Nephron (organoid): ENCODE measurements around the gene SHBG.

ENCODE experiments used
- H3K27ac Mint-ChIP-seq, 3 experiments: 2 replicates each; pipeline ENCODE4 v1.8.0; 2020; ENCODE audit warnings: mixed read lengths in 3 of 3, mild to moderate bottlenecking in 2 of 3, moderate library complexity in 1 of 3
- H3K27me3 Mint-ChIP-seq: 2 replicates; pipeline ENCODE4 v1.8.0; 2021; ENCODE audit warnings: low read depth, mild to moderate bottlenecking, moderate library complexity, mixed read lengths
- H3K36me3 Mint-ChIP-seq: 2 replicates; pipeline ENCODE4 v1.8.0; 2020; ENCODE audit warnings: low read depth, mixed read lengths
- H3K4me1 Mint-ChIP-seq: 2 replicates; pipeline ENCODE4 v1.8.0; 2020; ENCODE audit warnings: mixed read lengths
- H3K4me3 Mint-ChIP-seq, 3 experiments: 2 replicates each; pipeline ENCODE4 v1.8.0; 2020; ENCODE audit warnings: mild to moderate bottlenecking in 3 of 3, mixed read lengths in 3 of 3, moderate library complexity in 2 of 3
- H3K9me3 Mint-ChIP-seq: 2 replicates; pipeline ENCODE4 v1.8.0; 2020; ENCODE audit warnings: mixed read lengths
- CTCF ChIP-seq, 3 experiments: fragments of 200-600 bp; sonication (generic); IDR thresholded peaks; one replicate each; pipeline ENCODE4 v1.5.0; 2021; ENCODE audit warnings: antibody characterized with exemption in 3 of 3; ENCODE audit not compliant: unreplicated experiment in 3 of 3

The SHBG gene

GRCh38 chr17:7610641-7611040, 19.3 kb upstream of the SHBG start:
- Mint-ChIP-seq H3K4me1 (peaks cover 43% of the 10 kb centered on the region), H3K36me3 (peaks cover 32% of the 10 kb centered on the region), H3K9me3 (no peaks in the 10 kb centered on the region), H3K4me3 (peak overlapping the region; percentile 13 to 57 (median 50)), H3K27ac (peak overlapping the region in 1 of 3 experiments; percentile 17), H3K27me3 (no peaks in the 10 kb centered on the region)
- no peak for TF ChIP-seq CTCF (IDR thresholded peaks at IDR 0.05; ENCODE audit: unreplicated experiment in 3 of 3)

GRCh38 chr17:7611635-7612293, 18.2 kb upstream of the SHBG start:
- H3K9me3 Mint-ChIP-seq: no peaks in the 10 kb centered on the region
- H3K27me3 Mint-ChIP-seq: no peaks in the 10 kb centered on the region
- peaks cover 38% of the 10 kb centered on the region for H3K4me1 Mint-ChIP-seq
- peak overlapping the region; percentile 85 to 94 (median 88) for H3K27ac Mint-ChIP-seq
- TF ChIP-seq CTCF (IDR thresholded peaks at IDR 0.05; ENCODE audit: unreplicated experiment in 3 of 3): no peak
- H3K36me3 Mint-ChIP-seq: peaks cover 24% of the 10 kb centered on the region
- H3K4me3 Mint-ChIP-seq: peak overlapping the region; percentile 91 to 94 (median 94)

GRCh38 chr17:7612294-7612640, 17.7 kb upstream of the SHBG start:
- H3K36me3 Mint-ChIP-seq: peaks cover 24% of the 10 kb centered on the region

GRCh38 chr17:7613769-7614424, 16.0 kb upstream of the SHBG start:
- Mint-ChIP-seq H3K27me3 (no peaks in the 10 kb centered on the region), H3K36me3 (peaks cover 24% of the 10 kb centered on the region), H3K4me1 (peaks cover 38% of the 10 kb centered on the region), H3K27ac (peak overlapping the region; percentile 88 to 92 (median 91)), H3K4me3 (peak overlapping the region; percentile 91 to 94 (median 94)), H3K9me3 (no peaks in the 10 kb centered on the region)
- TF ChIP-seq CTCF (IDR thresholded peaks at IDR 0.05; ENCODE audit: unreplicated experiment in 3 of 3): no peak

More at GRCh38 chr17:7612294-7612640, 17.7 kb upstream of the SHBG start:
- Mint-ChIP-seq H3K27ac (peak overlapping the region; percentile 85 to 94 (median 88)), H3K9me3 (no peaks in the 10 kb centered on the region), H3K4me3 (peak overlapping the region; percentile 91 to 94 (median 94)), H3K4me1 (peaks cover 38% of the 10 kb centered on the region), H3K27me3 (no peaks in the 10 kb centered on the region)
- TF ChIP-seq CTCF (IDR thresholded peaks at IDR 0.05; ENCODE audit: unreplicated experiment in 3 of 3): no peak

GRCh38 chr17:7614425-7615264, 15.3 kb upstream of the SHBG start, which contains the start of gene FXR2:
TSS of gene FXR2 (minus strand) at chr17:7614897. CDS start at chr17:7614532, 365 bp downstream.
- Mint-ChIP-seq H3K9me3 (no peaks in the 10 kb centered on the region), H3K4me1 (peaks cover 38% of the 10 kb centered on the region), H3K4me3 (peak within 1 kb of the TSS; percentile 91 to 94 (median 94)), H3K27ac (peak within 1 kb of the TSS; percentile 88 to 92 (median 91)), H3K36me3 (peaks cover 20% of the 10 kb centered on the region), H3K27me3 (no peaks in the 10 kb centered on the region)
- peak; percentile 53 to 62 (median 55) for TF ChIP-seq CTCF (IDR thresholded peaks at IDR 0.05; ENCODE audit: unreplicated experiment in 3 of 3)
